Suprapubic skin (tissue), 4 donors: ENCODE measurements around the gene DNTT. TPM values are rescaled to one million over a fixed set of nuclear protein-coding genes. Genes with fewer than 3 reads are reported as not detected.

Source experiments
- DNase-seq, 2 donors: peaks; one replicate each; pipeline ENCODE4 v3.0.0-alpha.2; 2019; ENCODE audit warnings: low spot score in 2 of 2
- H3K27ac ChIP-seq: fragments of 200-600 bp; sonication (generic); one replicate; pipeline ENCODE4 v1.5.1; 2019
- H3K27me3 ChIP-seq: fragments of 200-600 bp; sonication (generic); one replicate; pipeline ENCODE4 v1.5.1; 2019
- H3K36me3 ChIP-seq: fragments of 200-600 bp; sonication (generic); one replicate; pipeline ENCODE4 v1.5.1; 2019
- H3K4me1 ChIP-seq: fragments of 200-600 bp; sonication (generic); one replicate; pipeline ENCODE4 v1.5.1; 2019
- H3K4me3 ChIP-seq: fragments of 200-600 bp; sonication (generic); one replicate; pipeline ENCODE4 v1.5.1; 2019; ENCODE audit warnings: mild to moderate bottlenecking
- H3K9me3 ChIP-seq: fragments of 200-600 bp; sonication (generic); one replicate; pipeline ENCODE4 v1.5.1; 2019
- CTCF ChIP-seq, 2 donors: fragments of 200-600 bp in 1 of 2; fragments of 450-650 bp in 1 of 2; sonication (generic) in 1 of 2; IDR thresholded peaks; one replicate each; pipeline ENCODE4 v1.5.1; 2016 to 2019; ENCODE audit warnings: antibody characterized with exemption in 2 of 2, mild to moderate bottlenecking in 1 of 2, moderate library complexity in 1 of 2
- EP300 ChIP-seq: sonication (generic); formaldehyde crosslinking; IDR thresholded peaks from one replicate; pipeline ENCODE4 v1.6.1; 2017; ENCODE audit warnings: antibody characterized with exemption
- POLR2A ChIP-seq, 2 donors: fragments of 450-650 bp; IDR thresholded peaks; one replicate each; pipeline ENCODE4 v1.6.1; 2017; ENCODE audit warnings: antibody characterized with exemption in 2 of 2, mild to moderate bottlenecking in 2 of 2, moderate library complexity in 2 of 2
- POLR2AphosphoS5 ChIP-seq, 3 donors: sonication (generic); formaldehyde crosslinking; IDR thresholded peaks; one replicate each; pipeline ENCODE4 v1.6.1; 2017; ENCODE audit warnings: antibody characterized with exemption in 3 of 3
- WGBS: methylation state at CpG from one replicate; pipeline ENCODE4 v1.1.5; 2018; 5-methylcytosine and 5-hydroxymethylcytosine counted together
- total RNA-seq, 4 donors: library from RNA; depleted of rRNA; stranded (reverse); fragments of >200 nt; gene quantifications; one replicate each; pipeline ENCODE4 v1.1.0, GENCODE V29; 2016

Gene DNTT
- not detected for total RNA-seq

- 83% methylated on average over 5 of the region's 8 CpGs for WGBS
- no peak for TF ChIP-seq EP300
- no peak for TF ChIP-seq CTCF (IDR thresholded peaks at IDR 0.05)
- TF ChIP-seq POLR2AphosphoS5 (IDR thresholded peaks at IDR 0.05) = no peak
- TF ChIP-seq POLR2A (IDR thresholded peaks at IDR 0.05) = no peak
- DNase-seq = no peak
- H3K9me3 ChIP-seq = no peaks in the 10 kb centered on the region
- no peak within 1 kb of the TSS for H3K27ac ChIP-seq
- peaks cover 2% of the 10 kb centered on the region for H3K4me1 ChIP-seq
- peaks cover 23% of the 10 kb centered on the region for H3K27me3 ChIP-seq
- H3K4me3 ChIP-seq = no peak within 1 kb of the TSS
- H3K36me3 ChIP-seq = no peaks in the 10 kb centered on the region
These were observed at the start of gene DNTT for GRCh38 chr10:96304230-96304629. DNTT (plus strand) TSS chr10:96304434; CDS start chr10:96304498, 64 bp downstream.

GRCh38 chr10:96254976-96255375 is 49.3 kb upstream of the DNTT start:
- Histone ChIP-seq H3K27me3 (no peaks in the 10 kb centered on the region), H3K9me3 (no peaks in the 10 kb centered on the region), H3K36me3 (no peaks in the 10 kb centered on the region), H3K4me1 (peaks cover 5% of the 10 kb centered on the region), H3K27ac (no peak overlapping the region), H3K4me3 (no peak overlapping the region)
- 83% methylated on average over 5 of the region's 5 CpGs for WGBS
- TF ChIP-seq EP300 = no peak
- no peak for TF ChIP-seq POLR2A (IDR thresholded peaks at IDR 0.05)
- TF ChIP-seq CTCF (IDR thresholded peaks at IDR 0.05) = no peak
- no peak for TF ChIP-seq POLR2AphosphoS5 (IDR thresholded peaks at IDR 0.05)
- no peak for DNase-seq

- WGBS = 70% methylated on average over 6 of the region's 6 CpGs
- TF ChIP-seq POLR2AphosphoS5 (IDR thresholded peaks at IDR 0.05) (no peak), EP300 (no peak), POLR2A (IDR thresholded peaks at IDR 0.05) (no peak), CTCF (IDR thresholded peaks at IDR 0.05) (no peak)
- Histone ChIP-seq H3K27me3 (no peaks in the 10 kb centered on the region), H3K4me3 (no peak overlapping the region), H3K4me1 (peaks cover 5% of the 10 kb centered on the region), H3K27ac (no peak overlapping the region), H3K36me3 (no peaks in the 10 kb centered on the region), H3K9me3 (no peaks in the 10 kb centered on the region)
- DNase-seq = no peak
These were observed 48.5 kb upstream of the DNTT start for GRCh38 chr10:96255549-96256333.

GRCh38 chr10:96257944-96258343 is 46.3 kb upstream of the DNTT start:
- Histone ChIP-seq H3K4me1 (peaks cover 5% of the 10 kb centered on the region), H3K27me3 (no peaks in the 10 kb centered on the region), H3K4me3 (no peak overlapping the region), H3K27ac (no peak overlapping the region), H3K36me3 (no peaks in the 10 kb centered on the region), H3K9me3 (no peaks in the 10 kb centered on the region)
- TF ChIP-seq EP300 (no peak), POLR2AphosphoS5 (IDR thresholded peaks at IDR 0.05) (no peak), CTCF (IDR thresholded peaks at IDR 0.05) (no peak), POLR2A (IDR thresholded peaks at IDR 0.05) (no peak)
- 59% methylated on average over 4 of the region's 4 CpGs for WGBS
- DNase-seq = no peak

- Histone ChIP-seq H3K9me3 (no peaks in the 10 kb centered on the region), H3K27me3 (no peaks in the 10 kb centered on the region), H3K36me3 (no peaks in the 10 kb centered on the region), H3K27ac (no peak overlapping the region), H3K4me3 (no peak overlapping the region), H3K4me1 (peaks cover 5% of the 10 kb centered on the region)
- WGBS = 47% methylated on average over 6 of the region's 6 CpGs
- DNase-seq = no peak
- no peak for TF ChIP-seq POLR2A (IDR thresholded peaks at IDR 0.05)
- no peak for TF ChIP-seq POLR2AphosphoS5 (IDR thresholded peaks at IDR 0.05)
- TF ChIP-seq CTCF (IDR thresholded peaks at IDR 0.05) = no peak
- no peak for TF ChIP-seq EP300
These were observed 45.1 kb upstream of the DNTT start for GRCh38 chr10:96259150-96259549.
